ENCODE data around the gene CD180.

- TF ChIP-seq EZH2phosphoT487 (IDR thresholded peaks at IDR 0.05; ENCODE audit: insufficient read depth, low read depth) (no peak), EZH2 (IDR thresholded peaks at IDR 0.05; ENCODE audit: insufficient read depth, poor library complexity, severe bottlenecking) (no peak)
These were observed 34.8 kb downstream of the CD180 start for GRCh38 chr5:67161767-67162166.
